B cell (primary cell): ENCODE results near the gene RSU1. TPM values are rescaled to one million over a fixed set of nuclear protein-coding genes. Genes with fewer than 3 reads are reported as not detected.
A peak's percentile ranks its signal among the peaks of the same experiment; 100 is the strongest.

Source experiments
- ATAC-seq: fragments of 200-7000 bp; cut with Tn5 transposase; one replicate; pipeline ENCODE4 v1.10.0; 2021; ENCODE audit warnings: low read depth, mild to moderate bottlenecking, moderate number of reproducible peaks, moderate library complexity
- CTCF ChIA-PET: fragments of 350-600 bp; sonication (Branson Sonifier 250); formaldehyde crosslinking; loops from one replicate; lab custom pipeline; 2021; ENCODE audit warnings: antibody characterized with exemption, inconsistent platforms; lab: Charles Lee
- POLR2A ChIA-PET: fragments of 350-600 bp; sonication (Branson Sonifier 250); formaldehyde crosslinking; loops from one replicate; lab custom pipeline; 2021; ENCODE audit warnings: antibody characterized with exemption; lab: Charles Lee
- DNase-seq: peaks from one replicate; pipeline ENCODE4 v3.0.0; 2013
- H2AFZ ChIP-seq: 2 replicates; pipeline ENCODE4 v1.6.1; 2012; ENCODE audit warnings: mild to moderate bottlenecking, low read depth, low read length; ENCODE audit not compliant: insufficient read depth, poor library complexity, severe bottlenecking
- H3K27ac ChIP-seq, 2 donors: 1 replicate in 1 of 2; 2 replicates in 1 of 2; pipeline ENCODE4 v1.5.1; 2012 to 2013; ENCODE audit warnings: low read length in 2 of 2, mild to moderate bottlenecking in 2 of 2, moderate library complexity in 1 of 2
- H3K27me3 ChIP-seq, 4 experiments: fragments of 200-600 bp in 1 of 4; sonication (generic) in 1 of 4; replicated peaks in 1 of 4; 1 replicate in 2 of 4; 2 replicates in 2 of 4; pipeline versions ENCODE4 v1.6.1 to v1.7.0; 2013 to 2016; ENCODE audit warnings: low read length in 3 of 4, mild to moderate bottlenecking in 2 of 4, mixed read lengths in 1 of 4, moderate library complexity in 1 of 4; ENCODE audit not compliant: insufficient read depth in 4 of 4, control insufficient read depth in 3 of 4; ENCODE audit errors: control extremely low read depth in 1 of 4
- H3K36me3 ChIP-seq, 2 experiments: replicated peaks in 1 of 2; 1 replicate in 1 of 2; 2 replicates in 1 of 2; pipeline versions ENCODE4 v1.6.1 to v1.7.1; 2013; ENCODE audit warnings: low read length in 1 of 2; ENCODE audit not compliant: insufficient read depth in 2 of 2, control insufficient read depth in 1 of 2; ENCODE audit errors: control extremely low read depth in 1 of 2, extremely low read depth in 1 of 2
- H3K4me1 ChIP-seq, 2 donors: fragments of 200-600 bp in 1 of 2; sonication (generic) in 1 of 2; 1 replicate in 1 of 2; 2 replicates in 1 of 2; pipeline versions ENCODE4 v1.5.1 to v1.6.1; 2013 to 2017; ENCODE audit warnings: low read length in 2 of 2; ENCODE audit not compliant: control insufficient read depth in 2 of 2, insufficient read depth in 2 of 2
- H3K4me2 ChIP-seq: replicated peaks from 2 replicates; pipeline ENCODE3; 2012; ENCODE audit warnings: mild to moderate bottlenecking, low read depth, low read length; ENCODE audit not compliant: poor library complexity, severe bottlenecking
- H3K4me3 ChIP-seq, 5 experiments: fragments of 200-600 bp in 1 of 5; sonication (generic) in 1 of 5; 1 replicate in 3 of 5; 2 replicates in 2 of 5; pipeline versions ENCODE4 v1.5.1 to v1.7.0; 2011 to 2016; ENCODE audit warnings: low read length in 4 of 5, mild to moderate bottlenecking in 4 of 5, low read depth in 2 of 5, control low read depth in 1 of 5, moderate library complexity in 1 of 5; ENCODE audit not compliant: insufficient read depth in 1 of 5; ENCODE audit errors: control extremely low read depth in 1 of 5, extremely low read depth in 1 of 5
- H3K79me2 ChIP-seq: fragments of 200-600 bp; sonication (generic); one replicate; pipeline ENCODE4 v1.6.0; 2016; ENCODE audit warnings: low read length; ENCODE audit not compliant: control insufficient read depth, insufficient read depth
- H3K9ac ChIP-seq: fragments of 200-600 bp; sonication (generic); 2 replicates; pipeline ENCODE4 v1.6.1; 2017; ENCODE audit warnings: mild to moderate bottlenecking, low read length, moderate library complexity
- H3K9me3 ChIP-seq, 3 donors: one replicate each; pipeline versions ENCODE4 v1.6.1 to v1.7.1; 2013; ENCODE audit warnings: low read length in 2 of 3; ENCODE audit not compliant: control insufficient read depth in 2 of 3, insufficient read depth in 1 of 3; ENCODE audit errors: control extremely low read depth in 1 of 3
- H4K20me1 ChIP-seq: 2 replicates; pipeline ENCODE4 v1.6.0; 2012; ENCODE audit warnings: mild to moderate bottlenecking, low read length; ENCODE audit not compliant: insufficient read depth, control insufficient read depth, poor library complexity, severe bottlenecking
- H3K27ac Mint-ChIP-seq: one replicate; pipeline ENCODE4 v1.8.0; 2021; ENCODE audit warnings: mixed read lengths
- H3K27me3 Mint-ChIP-seq: one replicate; pipeline ENCODE4 v1.8.0; 2021; ENCODE audit warnings: mixed read lengths
- H3K4me1 Mint-ChIP-seq: one replicate; pipeline ENCODE4 v1.8.0; 2021; ENCODE audit warnings: mixed read lengths
- H3K4me3 Mint-ChIP-seq: one replicate; pipeline ENCODE4 v1.8.0; 2021; ENCODE audit warnings: mixed read lengths
- H3K9me3 Mint-ChIP-seq: one replicate; pipeline ENCODE4 v1.8.0; 2022; ENCODE audit warnings: mixed read lengths; ENCODE audit not compliant: insufficient read depth
- CTCF ChIP-seq: fragments of 200-600 bp; IDR thresholded peaks from one replicate; pipeline ENCODE4 v1.8.0; 2022; ENCODE audit warnings: antibody characterized with exemption, mild to moderate bottlenecking
- EZH2 ChIP-seq: IDR thresholded peaks from 2 replicates; pipeline ENCODE4 v1.6.1; 2012; ENCODE audit warnings: borderline replicate concordance, low read depth, mild to moderate bottlenecking, moderate library complexity, low read length; ENCODE audit not compliant: insufficient read depth, poor library complexity, severe bottlenecking
- WGBS: methylation state at CpG from one replicate; pipeline ENCODE4 v1.1.5; 2013; ENCODE audit warnings: missing lambda C conversion rate; ENCODE audit not compliant: insufficient coverage; 5-methylcytosine and 5-hydroxymethylcytosine counted together
- intact Hi-C: fragments of 100-400 bp; cut with micrococcal nuclease; formaldehyde crosslinking; loops from one replicate; pipeline ENCODE4 v1.10.0; 2022
- polyA plus RNA-seq: library from polyadenylated mRNA; depleted of rRNA; stranded (reverse); fragments of >200 nt; gene quantifications from 2 replicates; pipeline ENCODE4 v1.2.3, GENCODE V29; 2012
- total RNA-seq, 2 donors: library from RNA; stranded (reverse); fragments of 120-200 nt in 1 of 2; gene quantifications; 1 replicate in 1 of 2; 2 replicates in 1 of 2; pipeline versions ENCODE4 v1.2.3 to v1.2.4, GENCODE V29; 2013 to 2022

RSU1 gene
- total and polyA plus RNA-seq, 2 donors (not counting 1 experiment from before 2014, with no cell fraction given), result 33.4 to 41.1 TPM

DNA sequence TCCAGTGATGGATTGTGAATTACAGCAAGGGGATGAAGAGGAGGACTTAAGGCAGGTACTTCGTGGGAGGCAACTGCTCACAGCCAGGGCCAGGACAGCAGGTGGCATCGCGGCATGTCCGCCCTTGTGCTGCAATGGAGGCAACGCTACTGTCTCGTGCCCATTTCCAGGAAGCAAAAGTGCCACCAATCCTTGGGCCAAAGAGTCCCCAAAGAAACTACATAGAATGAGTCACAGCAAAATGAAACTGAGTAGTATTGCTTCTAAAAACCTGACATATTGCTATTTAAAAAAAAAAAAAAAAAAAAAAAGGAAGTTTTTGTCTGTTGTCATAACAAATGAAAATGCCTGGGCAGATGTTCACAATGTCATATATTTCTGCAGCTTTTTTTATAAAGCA lies 46.6 kb downstream of the RSU1 start:
- H3K4me1 Mint-ChIP-seq, result peaks cover 13% of the 10 kb centered on the region
- DNase-seq (no peak), ATAC-seq (no peak)
- Histone ChIP-seq H4K20me1 (no peaks in the 10 kb centered on the region), H3K27ac (no peak overlapping the region), H2AFZ (no peak overlapping the region), H3K36me3 (no peaks in the 10 kb centered on the region), H3K27me3 (no peaks in the 10 kb centered on the region), H3K9me3 (no peaks in the 10 kb centered on the region), H3K79me2 (peaks cover 30% of the 10 kb centered on the region), H3K4me1 (no peaks in the 10 kb centered on the region), H3K4me3 (no peak overlapping the region), H3K9ac (peak overlapping the region; percentile 11), H3K4me2 (no peak overlapping the region)
- WGBS, result 96% methylated on average over 5 of the region's 6 CpGs
- no peaks in the 10 kb centered on the region for H3K9me3 Mint-ChIP-seq
- no peak for TF ChIP-seq EZH2
- ChIA-PET POLR2A (no interaction called here), CTCF (interaction anchor here (1.6 kb wide), 1 partner anchor 9 kb away, joined by 3 read pairs; no protein-coding TSS in a partner anchor)
- no peaks in the 10 kb centered on the region for H3K27me3 Mint-ChIP-seq
- intact Hi-C loops, result no loop called here
- H3K27ac Mint-ChIP-seq, result no peak overlapping the region
- no peak overlapping the region for H3K4me3 Mint-ChIP-seq

GRCh38 chr10:16770141-16770540 lies 47.1 kb downstream of the RSU1 start:
- no peaks in the 10 kb centered on the region for H3K27me3 ChIP-seq
- CTCF ChIA-PET, result interaction anchor here (1.0 to 1.6 kb wide), 2 partner anchors 8 to 9 kb away, joined by 3 to 4 read pairs; no protein-coding TSS in a partner anchor
- no peak overlapping the region for H3K4me3 Mint-ChIP-seq
- H3K36me3 ChIP-seq, result no peaks in the 10 kb centered on the region
- H2AFZ ChIP-seq, result no peak overlapping the region
- no peaks in the 10 kb centered on the region for H4K20me1 ChIP-seq
- no peak for TF ChIP-seq CTCF
- no peak for TF ChIP-seq EZH2
- no peak overlapping the region for H3K27ac ChIP-seq
- no peak overlapping the region for H3K9ac ChIP-seq
- no peak overlapping the region for H3K4me2 ChIP-seq
- no peaks in the 10 kb centered on the region for H3K9me3 Mint-ChIP-seq
- over 99% methylated on average over 8 of the region's 8 CpGs for WGBS
- H3K27ac Mint-ChIP-seq, result no peak overlapping the region
- no peaks in the 10 kb centered on the region for H3K4me1 ChIP-seq
- peaks cover 30% of the 10 kb centered on the region for H3K79me2 ChIP-seq
- DNase-seq (no peak), ATAC-seq (no peak)
- intact Hi-C loops, result no loop called here
- no peaks in the 10 kb centered on the region for H3K9me3 ChIP-seq
- H3K27me3 Mint-ChIP-seq, result no peaks in the 10 kb centered on the region
- H3K4me1 Mint-ChIP-seq, result peaks cover 15% of the 10 kb centered on the region
- POLR2A ChIA-PET, result no interaction called here
- no peak overlapping the region for H3K4me3 ChIP-seq
